COLO829 (cell line): ENCODE measurements around the gene CAP1.
"Not testable (repeated sequence)": the region's sequence is repeated elsewhere in the genome, so short reads cannot be mapped to it uniquely, and the experiment has no call there.

Source experiments
- DNase-seq: peaks from one replicate; pipeline ENCODE4 v3.0.0; 2012; ENCODE audit warnings: low spot score

Gene CAP1

DNA sequence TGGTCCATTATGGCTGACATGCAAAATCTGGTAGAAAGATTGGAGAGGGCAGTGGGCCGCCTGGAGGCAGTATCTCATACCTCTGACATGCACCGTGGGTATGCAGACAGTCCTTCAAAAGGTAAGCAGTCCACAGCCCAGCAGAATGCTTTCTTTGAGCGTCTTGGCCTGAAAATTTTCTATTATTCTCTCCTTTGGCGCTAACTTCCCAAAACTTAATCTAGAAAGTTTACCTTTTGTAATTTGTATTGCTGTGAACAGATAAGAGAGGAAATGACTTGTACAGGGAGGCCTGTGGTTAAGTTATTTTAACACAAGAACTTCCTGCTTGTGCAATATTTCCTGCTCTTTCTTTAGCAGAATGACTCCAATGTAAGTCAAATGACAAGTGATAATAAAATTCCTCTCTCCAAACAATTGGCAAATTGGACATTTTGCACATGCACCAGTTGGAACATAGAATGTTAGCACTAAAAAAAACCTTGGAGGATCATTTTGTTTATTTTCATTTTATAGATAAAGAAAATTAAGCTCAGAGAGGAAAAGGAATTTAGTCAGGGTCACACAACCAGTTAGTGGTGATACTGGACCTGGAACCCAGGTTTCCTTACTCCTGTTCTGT is 18.9 kb downstream of the CAP1 start:
- no peak for DNase-seq

DNA sequence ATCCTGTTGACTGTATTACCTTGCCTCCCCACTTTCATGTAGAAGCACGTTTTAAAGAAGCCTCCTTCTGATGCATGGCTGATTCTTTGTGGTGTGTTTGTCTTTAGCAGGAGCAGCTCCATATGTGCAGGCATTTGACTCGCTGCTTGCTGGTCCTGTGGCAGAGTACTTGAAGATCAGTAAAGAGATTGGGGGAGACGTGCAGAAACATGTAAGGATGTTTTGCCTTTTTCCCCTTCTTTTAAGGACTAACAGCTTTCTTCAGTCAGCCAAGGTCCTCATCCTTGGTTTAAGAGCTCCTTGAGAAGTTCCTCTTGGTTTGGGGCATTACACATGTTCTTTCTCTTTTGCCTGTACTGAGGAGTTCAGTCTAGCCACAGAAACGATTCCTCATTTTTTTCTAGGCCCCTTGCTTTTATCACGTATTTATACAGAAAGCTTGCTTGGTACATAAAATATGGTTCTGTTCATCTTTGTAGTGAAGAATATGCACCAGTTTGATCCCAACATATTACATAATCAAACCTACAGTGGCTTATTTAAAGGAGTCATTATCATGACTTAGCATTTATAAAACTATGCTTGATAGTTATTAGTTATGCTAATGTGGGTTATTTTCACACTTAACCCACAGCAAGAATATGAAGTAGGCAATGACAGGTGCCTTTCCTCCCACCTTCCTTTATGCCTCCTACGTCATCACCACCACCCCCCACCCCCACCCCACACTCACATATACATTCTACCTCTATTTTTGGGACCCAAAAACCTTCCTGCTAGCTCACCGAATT is 19.6 kb downstream of the CAP1 start:
- DNase-seq, result no peak

DNA sequence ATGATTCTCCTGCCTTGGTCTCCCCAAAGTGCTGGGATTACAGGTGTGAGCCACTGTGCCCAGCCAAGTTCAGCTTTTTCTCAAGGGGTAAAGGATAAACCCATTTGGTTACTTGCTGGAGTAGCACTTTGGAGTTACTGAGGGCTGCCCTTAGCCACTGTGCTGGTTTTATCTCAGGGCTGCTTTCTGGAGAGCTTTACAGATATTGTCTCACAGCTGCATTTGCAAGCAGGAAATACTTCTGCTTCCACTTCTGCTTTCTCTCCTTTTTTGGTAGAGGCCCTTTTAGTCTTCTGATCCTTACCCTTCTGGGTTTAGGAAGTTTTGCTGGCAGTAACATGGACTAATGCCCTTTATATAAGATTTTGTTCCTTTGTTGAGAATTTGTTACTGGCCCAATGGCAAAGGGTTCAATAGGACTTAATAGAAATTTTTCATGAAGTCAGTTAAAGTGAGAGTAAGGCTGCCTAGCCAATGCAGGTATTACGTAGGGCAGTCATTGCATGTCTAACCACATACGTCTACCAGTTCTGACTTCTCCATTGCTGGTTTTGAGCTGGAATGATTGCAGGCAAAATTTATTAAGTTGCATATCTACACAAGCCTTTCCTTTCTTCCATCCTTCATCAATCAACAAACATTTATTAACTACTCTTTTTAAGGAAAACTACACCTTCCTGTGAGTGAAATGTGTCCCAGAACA is 24.4 kb downstream of the CAP1 start:
- no peak for DNase-seq

DNA sequence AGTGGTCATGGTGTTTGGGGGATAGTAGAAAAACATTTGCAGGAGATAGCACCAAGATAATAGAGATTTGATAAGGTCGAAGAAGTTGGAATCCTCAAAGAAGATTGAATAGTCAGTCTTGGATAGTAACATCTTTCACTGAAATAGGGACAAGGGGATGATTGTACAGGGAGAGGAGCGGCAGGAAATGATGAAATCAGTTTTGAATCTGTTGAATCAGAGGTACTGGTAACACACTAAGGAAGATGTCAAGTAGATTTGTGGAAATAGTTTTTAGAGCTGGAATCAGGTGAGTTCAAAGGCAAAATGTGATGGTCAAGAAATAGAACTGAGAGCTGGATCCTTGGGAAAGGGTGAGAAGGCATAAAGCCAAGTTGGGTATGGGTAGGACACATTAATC is 26.5 kb downstream of the CAP1 start:
- peak; percentile 48 for DNase-seq

DNA sequence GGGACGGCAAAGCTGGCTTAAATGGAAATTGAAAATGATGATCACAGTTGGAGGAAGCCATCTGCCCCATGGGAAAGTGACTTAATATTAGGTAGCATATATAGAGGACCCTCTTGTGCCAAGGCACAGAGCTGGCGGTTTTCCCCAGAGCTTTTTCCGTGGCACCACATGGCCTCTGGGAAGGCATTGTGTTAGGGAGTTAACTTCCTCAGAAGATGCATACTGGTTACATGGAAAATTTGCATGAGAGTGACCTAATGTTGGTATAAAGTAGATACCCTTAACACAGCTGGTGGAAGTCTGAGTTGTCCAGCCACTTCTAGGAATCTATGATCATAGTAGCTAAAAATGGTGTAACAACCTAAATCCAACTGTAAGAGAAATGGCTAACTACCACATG is 27.3 kb downstream of the CAP1 start:
- no peak for DNase-seq

DNA sequence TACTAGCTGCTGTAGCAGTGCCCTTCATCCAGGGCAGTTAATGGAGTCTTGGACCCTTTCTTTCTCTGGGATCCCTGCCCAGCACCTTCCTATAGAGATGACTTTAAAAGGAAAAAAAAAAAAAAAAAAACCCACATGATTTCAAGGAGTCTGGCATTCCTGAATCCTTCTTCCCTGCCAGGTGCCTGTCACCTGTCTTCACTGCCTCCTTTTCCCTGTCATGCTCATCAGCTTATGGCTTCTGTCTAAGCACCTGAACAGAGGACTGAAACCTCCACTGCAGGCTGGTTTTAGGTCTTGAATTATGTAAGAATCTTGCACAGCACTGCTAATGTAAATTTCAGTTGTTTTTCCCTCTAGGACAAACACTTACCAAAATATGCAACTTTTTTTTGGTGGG is 31.6 kb downstream of the CAP1 start:
- no peak for DNase-seq

DNA sequence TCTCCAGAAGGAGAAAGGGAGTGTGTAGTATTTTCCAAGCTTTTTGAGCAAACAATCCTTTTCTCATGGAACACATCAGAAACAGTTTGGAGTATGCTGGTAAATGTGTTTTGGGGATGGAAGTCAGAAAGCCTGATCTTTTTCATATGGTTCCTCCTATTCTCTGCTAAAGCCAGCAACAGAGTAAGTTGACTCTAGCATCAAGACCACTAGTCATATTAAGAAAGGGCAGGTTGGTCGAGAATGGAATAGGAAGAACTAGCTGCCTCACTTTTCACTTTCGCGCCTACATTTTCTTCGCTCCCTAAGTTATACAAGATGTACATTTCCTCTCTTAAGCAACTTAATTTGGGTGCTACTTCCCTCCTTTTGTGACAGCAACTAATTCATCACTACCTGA is 32.5 kb downstream of the CAP1 start:
- no peak for DNase-seq

DNA sequence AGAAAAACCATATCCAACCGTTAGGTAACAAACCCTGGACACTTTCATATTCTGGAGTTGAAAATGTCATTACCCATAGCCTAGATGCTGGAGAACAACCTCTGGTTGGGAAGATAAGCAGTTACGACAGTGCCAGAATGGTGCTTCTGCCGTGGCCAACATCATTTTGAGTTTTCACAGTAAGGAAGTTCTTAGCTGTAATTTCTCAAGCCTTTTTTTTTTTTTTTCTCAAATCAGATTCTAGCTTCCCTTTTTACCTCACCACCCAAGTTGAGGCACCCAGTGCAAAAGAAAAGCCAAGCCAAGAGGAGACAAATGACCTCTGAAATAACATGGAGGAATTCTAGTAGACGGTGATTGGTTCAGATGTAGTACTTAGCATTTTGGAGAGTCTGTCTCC is 34.7 kb downstream of the CAP1 start:
- DNase-seq, result no peak

DNA sequence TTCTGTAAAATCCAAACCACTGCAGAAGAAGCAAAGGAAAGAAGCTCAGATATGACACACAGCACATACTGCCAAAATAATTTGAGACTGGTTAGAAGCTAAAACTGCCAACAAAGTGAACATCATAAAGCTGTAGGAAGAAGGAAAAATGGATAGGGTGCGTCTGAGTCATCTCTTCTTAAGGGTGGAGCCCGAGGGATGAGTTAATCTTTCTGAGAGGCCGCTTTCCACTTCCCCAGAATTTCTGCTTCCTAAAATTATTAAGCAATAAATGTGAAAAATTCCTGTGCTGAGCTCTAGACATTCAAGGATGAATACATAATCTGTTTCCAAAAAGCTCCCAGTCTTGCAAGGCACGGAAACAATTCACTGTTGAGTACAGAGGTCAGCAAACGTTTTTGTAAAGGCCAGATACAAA is 36.4 kb downstream of the CAP1 start:
- peak; percentile 34 for DNase-seq

DNA sequence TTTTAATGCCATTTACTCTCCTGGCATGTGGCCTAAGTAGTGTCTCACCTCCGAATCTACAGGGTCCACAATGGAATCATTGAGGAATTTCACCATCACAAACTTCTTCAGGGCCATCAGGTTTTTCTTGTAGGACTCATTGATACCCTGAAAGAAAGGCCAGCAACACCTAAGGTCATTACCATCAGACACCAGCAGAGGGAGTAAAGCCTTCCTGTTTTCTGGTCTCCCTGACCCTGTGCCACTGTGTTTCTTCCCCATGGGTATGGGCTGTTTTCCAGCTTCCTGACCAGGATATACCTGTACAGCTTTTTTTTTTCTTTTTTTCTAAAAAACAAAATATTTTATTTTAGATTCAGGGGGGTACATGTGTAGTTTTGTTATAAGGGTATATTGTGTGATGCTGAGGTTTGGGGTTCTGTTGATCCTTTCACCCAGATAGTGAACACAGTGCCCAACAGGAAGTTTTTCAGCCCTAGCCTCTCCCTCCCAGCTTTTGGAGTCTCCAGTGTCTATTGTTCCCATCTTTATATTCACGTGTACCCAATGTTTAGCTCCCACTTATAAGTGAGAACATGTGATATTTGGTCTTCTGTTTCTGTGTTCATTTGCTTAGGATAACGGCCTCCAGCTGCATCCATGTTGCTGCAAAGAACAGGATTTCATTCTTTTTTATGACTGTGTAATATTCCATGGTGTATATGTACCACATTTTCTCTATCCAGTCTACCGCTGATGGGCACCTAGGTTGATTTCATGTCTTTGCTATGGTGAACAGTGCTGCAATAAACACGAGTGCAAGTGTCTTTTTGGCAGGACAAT is 38.2 kb downstream of the CAP1 start:
- peak; percentile 45 for DNase-seq

DNA sequence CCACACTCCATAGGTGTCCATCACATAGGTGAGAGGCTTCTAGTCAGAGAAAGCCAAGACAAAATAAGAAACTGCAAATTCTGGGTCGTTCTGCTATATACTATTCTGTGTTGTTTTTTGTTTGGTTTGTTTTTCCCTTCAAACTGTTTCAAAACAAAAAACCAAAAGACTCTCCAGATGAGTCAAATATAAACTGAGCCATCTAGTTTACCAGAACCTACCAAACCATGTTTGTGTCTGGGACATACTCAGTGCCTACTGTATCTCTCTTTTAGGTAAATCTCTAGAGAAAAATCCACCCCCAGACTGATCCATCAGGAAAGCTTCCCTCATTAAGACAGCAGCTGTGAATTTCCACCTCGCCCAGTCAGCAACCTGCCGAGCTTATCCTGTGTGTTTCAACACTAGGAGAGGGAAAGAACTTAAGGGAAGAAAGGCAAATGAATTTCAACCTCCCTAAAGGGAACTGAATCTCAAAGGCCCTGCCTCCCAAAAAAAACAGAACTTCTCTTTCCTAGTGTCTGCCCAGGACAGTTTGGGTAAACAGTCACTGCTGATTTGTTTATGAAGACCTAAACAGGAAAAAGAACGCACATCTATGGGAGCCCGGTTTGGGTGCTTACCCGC is 39.4 kb downstream of the CAP1 start:
- DNase-seq, result no peak

DNA sequence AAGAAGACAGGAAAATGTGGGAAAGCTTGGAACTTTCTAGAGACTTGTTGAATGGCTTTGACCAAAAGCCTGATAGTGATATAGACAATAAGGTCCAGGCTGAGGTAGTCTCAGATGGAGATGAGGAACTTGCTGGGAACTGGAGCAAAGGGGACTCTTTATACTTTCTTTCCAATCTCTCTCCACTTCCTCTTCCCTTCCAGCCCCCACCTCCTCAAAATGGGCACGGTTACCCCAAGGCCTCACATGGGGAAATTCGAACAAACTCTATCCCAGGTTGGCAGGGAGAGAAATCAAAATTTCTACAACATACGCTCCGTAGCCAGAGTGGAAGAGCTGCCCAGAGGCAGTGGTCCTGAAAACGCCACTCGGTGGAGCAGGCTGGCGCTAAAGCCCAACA is 41.3 kb downstream of the CAP1 start:
- DNase-seq, result no peak

DNA sequence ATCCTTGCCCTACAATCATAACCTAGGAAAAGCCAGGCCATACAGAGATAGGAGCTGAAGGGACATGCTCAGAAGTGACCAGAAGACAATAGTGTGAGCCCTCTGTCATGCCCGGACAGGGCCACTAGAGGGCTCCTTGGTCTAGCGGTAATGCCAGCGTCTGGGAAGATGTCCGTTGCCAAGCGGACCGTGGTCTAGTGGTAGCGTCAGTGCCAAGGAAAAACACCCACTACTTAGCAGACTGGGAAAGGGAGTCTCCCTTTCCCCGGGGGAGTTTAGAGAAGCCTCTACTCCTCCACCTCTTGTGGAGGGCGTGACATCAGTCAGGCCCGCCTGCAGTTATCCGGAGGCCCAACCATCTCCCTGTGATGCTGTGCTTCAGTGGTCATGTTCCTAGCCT is 44.2 kb downstream of the CAP1 start:
- not testable (repeated sequence) for DNase-seq

DNA sequence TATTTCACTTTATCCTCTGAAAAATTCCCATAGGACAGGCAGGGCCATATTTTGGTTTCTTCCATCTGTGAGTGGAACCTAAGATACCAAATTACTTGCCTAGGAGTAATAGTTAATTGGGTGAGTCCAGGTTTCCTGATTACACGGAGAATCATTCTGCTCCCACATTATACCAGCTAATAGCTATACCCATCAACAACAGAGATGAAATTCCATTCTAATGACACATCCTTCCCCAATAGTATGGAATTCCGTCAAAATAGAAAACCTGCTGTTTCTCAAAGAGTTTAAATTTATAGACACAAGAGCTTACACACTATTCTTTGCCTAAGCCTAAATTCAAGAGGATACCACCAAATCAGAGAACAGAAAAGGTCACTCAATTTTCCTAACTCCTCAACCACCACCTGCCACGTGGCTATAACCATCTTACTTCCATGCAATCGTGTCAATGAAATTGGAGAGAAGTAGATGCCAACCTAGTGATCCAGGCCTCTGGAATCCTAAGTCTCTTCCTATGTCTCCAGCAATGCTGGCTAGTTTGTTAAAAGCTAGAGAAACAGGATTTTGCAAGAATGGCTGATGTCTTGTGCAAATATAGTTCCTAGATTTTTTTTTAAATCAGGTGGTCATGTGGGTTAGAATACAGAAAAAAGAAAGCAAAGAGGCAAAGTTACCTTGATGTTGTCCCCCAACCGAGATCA is 50.3 kb downstream of the CAP1 start:
- no peak for DNase-seq

DNA sequence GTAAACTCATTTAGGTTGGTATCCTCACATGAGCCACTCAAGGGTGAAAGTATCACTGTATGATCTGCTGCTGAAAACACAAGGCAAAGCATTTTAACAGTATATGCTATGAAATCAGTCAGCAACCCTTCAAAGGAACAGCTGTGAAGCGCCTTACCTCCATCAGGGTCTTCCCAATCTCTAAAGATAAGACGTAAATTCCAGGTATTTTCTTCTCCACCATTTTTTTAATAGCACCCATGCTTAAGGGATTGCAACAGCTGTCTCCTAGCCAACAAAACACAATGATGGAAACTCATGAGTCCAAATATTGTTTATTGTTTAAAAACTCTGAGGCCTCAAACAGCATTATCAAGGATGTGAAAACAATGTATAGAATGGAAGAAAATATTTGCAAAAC is 51.7 kb downstream of the CAP1 start:
- no peak for DNase-seq

DNA sequence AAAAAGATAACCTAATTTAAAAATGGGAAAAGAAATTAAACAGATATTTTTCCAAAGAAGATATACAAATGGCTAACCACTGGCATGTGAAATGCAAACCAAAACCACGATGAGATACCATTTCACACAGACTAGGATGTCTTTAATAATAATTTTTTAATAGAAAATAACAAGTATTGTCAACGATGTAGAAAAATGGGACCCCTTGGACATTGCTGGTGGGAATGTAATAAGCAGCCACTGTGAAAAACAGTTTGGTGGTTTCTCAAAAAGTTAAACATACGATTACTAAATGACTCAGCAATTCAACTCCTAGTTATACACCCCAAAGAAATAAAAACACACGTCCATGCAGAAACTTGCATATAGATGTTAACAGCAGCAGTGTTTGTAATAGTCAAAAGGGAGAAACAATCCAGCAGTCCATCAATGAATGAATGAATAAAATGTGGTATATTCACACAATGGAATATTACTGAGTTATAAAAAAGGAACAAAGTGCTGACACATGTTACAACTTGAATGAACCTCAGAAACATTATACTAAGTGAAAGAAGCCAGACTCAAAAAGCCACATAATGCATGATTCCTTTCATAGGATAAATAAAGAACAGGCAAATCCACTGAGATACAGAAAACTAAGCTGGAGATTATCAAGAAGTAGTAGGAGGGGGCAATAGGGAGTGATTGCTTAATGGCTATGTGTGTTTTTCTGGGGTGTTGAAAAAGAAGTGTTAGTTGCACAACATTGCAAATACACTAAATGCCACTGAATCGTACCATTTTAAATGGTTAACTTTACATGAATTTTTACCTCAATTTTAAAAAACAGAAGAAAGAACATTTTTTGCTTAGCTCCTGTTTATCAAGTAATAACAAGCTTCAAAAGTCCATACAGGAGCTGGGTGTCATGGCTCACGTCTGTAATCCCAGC is 52.4 kb downstream of the CAP1 start:
- no peak for DNase-seq

DNA sequence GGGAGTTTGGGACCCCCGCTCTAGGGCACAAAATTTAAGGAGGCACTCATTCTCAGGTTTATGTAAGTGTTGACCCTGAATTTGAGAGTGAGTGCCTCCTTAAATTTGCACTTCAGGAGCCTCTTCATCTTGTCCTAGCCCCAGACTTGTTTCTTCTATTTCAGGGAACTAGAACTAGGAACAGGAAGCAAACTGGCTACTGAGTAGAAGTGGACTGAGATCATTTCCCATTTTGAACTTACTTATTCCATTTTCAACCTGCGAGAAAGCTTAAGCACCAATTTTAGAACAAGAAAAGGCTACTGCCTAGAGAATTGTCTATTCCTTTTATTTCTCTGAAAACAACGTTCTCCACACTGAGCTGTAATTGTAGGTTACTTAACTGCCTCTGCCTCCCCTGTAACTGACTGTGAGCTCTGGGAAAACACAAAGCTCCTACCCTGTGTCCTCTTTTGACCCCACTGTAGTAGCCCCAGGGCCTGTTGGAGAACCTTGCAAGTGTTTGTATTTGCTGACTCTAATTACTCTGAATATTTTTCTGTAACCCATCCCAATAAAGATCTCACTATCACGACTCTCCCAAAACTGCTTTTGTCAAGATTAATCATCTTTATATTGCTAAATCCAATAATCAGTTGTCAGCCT is 54.1 kb downstream of the CAP1 start:
- DNase-seq, result no peak

DNA sequence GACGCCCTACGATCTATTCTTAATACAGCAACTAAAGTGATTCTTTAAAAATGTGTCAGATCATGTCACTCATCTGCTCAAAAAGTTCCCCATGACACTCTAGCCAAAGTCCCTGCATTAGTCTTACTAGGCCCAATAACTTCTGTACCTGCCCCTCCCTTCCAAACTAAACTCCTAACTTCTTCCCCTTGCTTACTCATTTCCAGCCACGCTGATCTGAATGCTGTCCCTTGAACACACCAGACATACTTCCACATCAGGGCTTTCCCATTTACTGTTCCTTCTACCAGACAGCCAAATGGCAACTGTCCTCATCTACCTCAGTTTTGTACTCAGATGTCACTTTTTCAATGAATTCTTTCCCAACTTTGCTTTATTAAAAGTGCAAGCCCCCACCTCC is 55.3 kb downstream of the CAP1 start:
- DNase-seq, result no peak

DNA sequence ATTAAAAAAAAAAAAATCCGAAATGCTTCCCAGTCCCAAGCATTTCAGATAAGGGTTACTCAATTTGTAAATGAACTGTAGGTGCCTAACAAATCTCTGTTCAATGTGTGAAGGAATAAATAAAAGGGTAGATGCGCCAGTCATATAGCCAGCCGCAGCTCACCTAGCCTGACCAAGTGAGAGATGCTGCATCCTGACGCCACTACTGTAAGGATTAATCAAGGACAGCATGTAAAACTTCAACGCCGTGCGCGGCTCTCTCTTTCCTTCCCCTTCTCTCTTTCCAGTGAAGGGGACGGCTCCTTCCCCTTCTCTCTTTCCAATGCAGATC is 56.1 kb downstream of the CAP1 start:
- peak; percentile 3 for DNase-seq
